T-cell (primary cell): ENCODE data around the gene HCAR1. TPM values are rescaled to one million over a fixed set of nuclear protein-coding genes. Genes with fewer than 3 reads are reported as not detected.
"Not testable (repeated sequence)": the region's sequence is repeated elsewhere in the genome, so short reads cannot be mapped to it uniquely, and the experiment has no call there.

ENCODE experiments used
- ATAC-seq, 4 experiments: fragments of 200-7000 bp in 3 of 4; fragments of 150-1000 bp in 1 of 4; cut with Tn5 transposase; replicated peaks in 1 of 4; 1 replicate in 3 of 4; 2 replicates in 1 of 4; pipeline ENCODE4 v1.10.0; 2021; ENCODE audit warnings: moderate library complexity in 3 of 4, mild to moderate bottlenecking in 2 of 4, moderate number of reproducible peaks in 1 of 4
- CTCF ChIA-PET, 2 donors: fragments of 300-600 bp; sonication (Branson Sonifier 250); formaldehyde crosslinking; loops; one replicate each; lab custom pipeline; 2022; ENCODE audit warnings: antibody characterized with exemption in 2 of 2; lab: Charles Lee
- POLR2A ChIA-PET, 2 donors: fragments of 300-600 bp; sonication (Branson Sonifier 250); formaldehyde crosslinking; loops; one replicate each; lab custom pipeline; 2022; ENCODE audit warnings: antibody characterized with exemption in 2 of 2; lab: Charles Lee
- DNase-seq, 35 experiments: peaks; one replicate each; pipeline versions ENCODE4 v3.0.0 to v3.0.0-alpha.2; 2013 to 2023
- H3K27ac ChIP-seq: one replicate; pipeline ENCODE4 v1.5.1; 2013; ENCODE audit warnings: low read length
- H3K27me3 ChIP-seq, 2 experiments: replicated peaks in 1 of 2; 1 replicate in 1 of 2; 2 replicates in 1 of 2; pipeline versions ENCODE4 v1.6.1 to v1.7.0; 2013; ENCODE audit warnings: low read length in 1 of 2, mixed read lengths in 1 of 2; ENCODE audit not compliant: control insufficient read depth in 2 of 2, insufficient read depth in 2 of 2; ENCODE audit errors: extremely low read depth in 1 of 2
- H3K36me3 ChIP-seq, 2 donors: 1 replicate in 1 of 2; 2 replicates in 1 of 2; pipeline versions ENCODE4 v1.6.1 to v1.7.0; 2013; ENCODE audit warnings: low read length in 1 of 2; ENCODE audit not compliant: control insufficient read depth in 2 of 2, insufficient read depth in 1 of 2; ENCODE audit errors: extremely low read depth in 1 of 2
- H3K4me1 ChIP-seq, 2 experiments: 1 replicate in 1 of 2; 2 replicates in 1 of 2; pipeline versions ENCODE4 v1.6.1 to v1.7.0; 2013; ENCODE audit warnings: low read length in 2 of 2, mixed read lengths in 1 of 2; ENCODE audit not compliant: insufficient read depth in 2 of 2, control insufficient read depth in 1 of 2; ENCODE audit errors: extremely low read depth in 1 of 2
- H3K4me3 ChIP-seq, 2 donors: 1 replicate in 1 of 2; 2 replicates in 1 of 2; pipeline versions ENCODE4 v1.5.1 to v1.7.0; 2013; ENCODE audit warnings: mild to moderate bottlenecking in 2 of 2, low read length in 1 of 2, moderate library complexity in 1 of 2; ENCODE audit not compliant: control insufficient read depth in 1 of 2; ENCODE audit errors: extremely low read depth in 1 of 2
- H3K9me3 ChIP-seq: 2 replicates; pipeline ENCODE4 v1.7.0; 2013
- H3K27ac Mint-ChIP-seq, 2 donors: one replicate each; pipeline ENCODE4 v1.8.0; 2020 to 2021; ENCODE audit warnings: mild to moderate bottlenecking in 2 of 2, mixed read lengths in 2 of 2
- H3K27me3 Mint-ChIP-seq, 2 donors: one replicate each; pipeline ENCODE4 v1.8.0; 2021 to 2022; ENCODE audit warnings: mixed read lengths in 2 of 2
- H3K36me3 Mint-ChIP-seq: one replicate; pipeline ENCODE4 v1.8.0; 2021; ENCODE audit warnings: mixed read lengths
- H3K4me1 Mint-ChIP-seq, 3 donors: one replicate each; pipeline ENCODE4 v1.8.0; 2020 to 2022; ENCODE audit warnings: mixed read lengths in 3 of 3, mild to moderate bottlenecking in 1 of 3
- H3K4me3 Mint-ChIP-seq, 3 donors: one replicate each; pipeline ENCODE4 v1.8.0; 2020 to 2022; ENCODE audit warnings: mild to moderate bottlenecking in 3 of 3, mixed read lengths in 3 of 3, moderate library complexity in 3 of 3
- H3K9me3 Mint-ChIP-seq, 3 donors: one replicate each; pipeline ENCODE4 v1.8.0; 2020 to 2022; ENCODE audit warnings: mixed read lengths in 3 of 3
- WGBS: methylation state at CpG from one replicate; pipeline ENCODE4 v1.1.5; 2013; ENCODE audit warnings: missing lambda C conversion rate; ENCODE audit not compliant: insufficient coverage; 5-methylcytosine and 5-hydroxymethylcytosine counted together
- total RNA-seq, 35 experiments: library from RNA in 6 of 35; stranded (reverse) in 6 of 35; fragments of 120-200 nt in 1 of 35; gene quantifications; one replicate each; pipeline versions ENCODE4 v1.2.1 to v1.2.4 and lab custom pipeline; 2013 to 2026

Gene HCAR1
- total RNA-seq, 5 donors from 2014 or later (not counting 1 experiment from before 2014, with no cell fraction given), result 0.06 to 0.19 TPM; not detected in 3

DNA sequence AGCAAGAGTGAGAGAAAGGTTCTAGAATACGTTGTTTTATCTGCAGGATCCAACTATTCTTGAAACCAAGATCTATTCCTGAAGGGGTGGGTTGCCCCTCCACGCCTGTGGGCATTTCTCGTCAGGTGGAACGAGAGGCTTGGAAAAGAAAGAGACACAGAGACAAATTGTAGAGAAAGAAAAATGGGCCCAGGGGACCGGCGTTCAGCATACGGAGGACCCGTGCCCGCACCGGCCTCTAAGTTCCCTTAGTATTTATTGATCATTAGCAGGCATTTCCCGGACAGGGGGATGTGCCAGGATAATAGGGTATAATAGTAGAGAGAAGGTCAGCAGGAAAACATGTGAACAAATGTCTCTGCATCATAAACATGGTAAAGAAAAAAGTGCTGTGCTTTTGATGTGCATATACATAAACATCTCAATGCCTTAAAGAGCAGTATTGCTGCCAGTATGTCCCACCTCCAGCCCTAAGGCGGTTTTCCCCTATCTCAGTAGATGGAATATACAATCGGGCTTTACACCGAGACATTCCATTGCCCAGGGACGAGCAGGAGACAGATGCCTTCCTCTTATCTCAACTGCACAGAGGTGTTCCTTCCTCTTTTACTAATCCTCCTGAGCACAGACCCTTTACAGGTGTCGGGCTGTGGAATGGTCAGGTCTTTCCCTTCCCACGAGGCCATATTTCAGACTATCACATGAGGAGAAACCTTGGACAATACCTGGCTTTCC, 20.3 kb upstream of the HCAR1 start:
- H3K9me3 ChIP-seq, DNase-seq, H3K27ac ChIP-seq, H3K9me3 Mint-ChIP-seq, H3K4me3 ChIP-seq, CTCF ChIA-PET, ATAC-seq, H3K27me3 Mint-ChIP-seq, POLR2A ChIA-PET, H3K27me3 ChIP-seq: not testable (repeated sequence)
- H3K36me3 ChIP-seq, result peaks cover 0 to 21% of the 10 kb centered on the region in 2 donors
- Mint-ChIP-seq H3K4me3 (peak overlapping the region; percentile 90 to 94 (median 92)), H3K4me1 (peaks cover 35 to 39% (median 35%) of the 10 kb centered on the region in 3 donors), H3K36me3 (peaks cover 19% of the 10 kb centered on the region), H3K27ac (peak overlapping the region; percentile 76 to 99)
- peaks cover 15 to 16% of the 10 kb centered on the region in 2 experiments for H3K4me1 ChIP-seq
- 88% methylated on average over 10 of the region's 17 CpGs for WGBS

DNA sequence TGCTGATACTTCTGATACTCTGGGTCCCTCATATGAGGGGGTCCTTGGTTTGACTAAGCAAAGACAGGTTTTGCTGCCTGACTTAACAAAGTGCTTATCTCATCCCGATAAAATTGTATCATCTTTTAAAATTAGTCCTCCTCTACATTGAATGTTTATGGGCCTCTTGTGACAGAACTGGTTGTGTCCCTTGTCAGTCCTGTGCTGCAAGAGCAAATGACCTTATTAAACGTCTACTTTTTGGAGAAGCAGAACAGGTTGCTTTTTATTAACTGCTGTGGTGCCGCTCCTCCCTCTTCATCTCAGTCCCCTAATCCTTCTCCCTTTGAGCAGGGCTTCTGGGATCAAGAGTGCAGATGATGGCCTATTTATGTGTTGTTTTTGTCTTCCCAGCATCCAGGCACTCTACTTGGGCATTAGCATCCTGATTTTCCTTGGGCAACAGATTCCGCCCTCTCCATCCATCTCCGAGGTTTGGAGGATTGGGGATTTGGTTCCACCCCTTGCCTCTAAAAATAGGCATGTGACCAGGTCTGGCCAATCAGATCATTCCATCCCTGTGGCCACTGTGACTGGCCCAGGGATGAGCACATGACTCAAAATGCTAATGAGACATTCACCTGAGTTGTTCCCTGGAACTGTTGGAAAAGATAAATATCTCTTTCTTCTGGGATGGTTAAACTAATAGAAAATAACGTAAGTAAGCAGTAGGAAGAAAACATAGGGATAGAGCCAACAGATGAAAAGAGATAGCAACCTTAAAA, 19.1 kb upstream of the HCAR1 start:
- Mint-ChIP-seq H3K4me1 (peaks cover 25 to 32% (median 27%) of the 10 kb centered on the region in 3 donors), H3K27ac (no peak overlapping the region), H3K36me3 (peaks cover 10% of the 10 kb centered on the region), H3K4me3 (no peak overlapping the region), H3K9me3 (no peaks in the 10 kb centered on the region), H3K27me3 (no peaks in the 10 kb centered on the region)
- ChIA-PET POLR2A (no interaction called here), CTCF (no interaction called here)
- Histone ChIP-seq H3K27me3 (peaks cover 0 to 3% of the 10 kb centered on the region in 2 experiments), H3K4me1 (peaks cover 15 to 16% of the 10 kb centered on the region in 2 experiments), H3K9me3 (no peaks in the 10 kb centered on the region), H3K4me3 (no peak overlapping the region), H3K27ac (no peak overlapping the region), H3K36me3 (peaks cover 0 to 10% of the 10 kb centered on the region in 2 donors)
- ATAC-seq (no peak), DNase-seq (no peak)
- no CpG with 5 or more reads among the region's 6 CpGs for WGBS

DNA sequence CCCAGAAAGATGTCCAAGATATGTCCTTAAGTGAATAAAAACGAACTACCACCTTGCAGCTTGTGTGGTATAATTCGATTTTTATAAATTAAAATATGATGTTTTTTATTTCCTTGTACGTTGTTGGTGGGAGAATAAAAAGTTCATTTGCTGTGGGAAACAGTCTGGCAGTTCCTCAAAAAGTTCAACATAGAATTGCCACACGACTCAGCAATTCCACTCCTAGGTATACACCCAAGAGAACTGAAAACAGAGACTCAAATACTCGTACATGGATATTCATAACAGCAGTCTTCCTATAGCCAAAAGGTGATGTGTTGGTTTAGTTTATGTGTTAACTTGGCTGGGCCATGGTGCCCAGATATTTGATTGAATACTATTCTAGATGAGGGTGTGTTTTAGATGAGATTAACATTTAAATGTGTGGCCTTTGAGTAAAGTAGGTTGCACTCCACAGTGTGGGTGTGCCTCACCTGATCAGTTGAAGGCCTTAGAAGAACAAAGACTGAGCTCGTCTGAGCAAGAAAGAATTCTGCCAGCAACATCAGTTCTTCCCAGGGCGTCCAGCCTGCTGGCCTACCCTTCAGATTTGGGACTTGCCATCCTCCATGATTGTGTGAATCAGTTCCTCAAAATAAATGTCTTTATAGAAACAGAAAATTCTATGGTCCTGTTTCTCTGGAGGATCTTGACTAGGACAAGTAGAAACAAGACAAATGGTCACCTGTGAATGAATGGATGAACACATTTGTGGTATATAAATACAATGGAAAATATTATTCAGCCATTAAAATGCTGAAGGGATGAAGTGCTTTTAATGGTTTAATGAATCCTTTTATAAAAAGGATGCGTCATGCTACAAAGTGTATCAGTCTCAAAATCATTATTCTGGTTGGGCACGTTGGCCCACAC, 16.8 kb upstream of the HCAR1 start:
- Mint-ChIP-seq H3K4me1 (peaks cover 8 to 11% (median 10%) of the 10 kb centered on the region in 3 donors), H3K9me3 (no peaks in the 10 kb centered on the region), H3K27ac (no peak overlapping the region), H3K36me3 (no peaks in the 10 kb centered on the region), H3K27me3 (no peaks in the 10 kb centered on the region), H3K4me3 (no peak overlapping the region)
- no peak overlapping the region for H3K27ac ChIP-seq
- H3K4me3 ChIP-seq, result no peak overlapping the region
- ATAC-seq (no peak), DNase-seq (no peak)
- no peaks in the 10 kb centered on the region for H3K36me3 ChIP-seq
- ChIA-PET POLR2A (no interaction called here), CTCF (no interaction called here)
- WGBS, result 76% methylated on average over 2 of the region's 9 CpGs
- H3K4me1 ChIP-seq, result peaks cover 4 to 7% of the 10 kb centered on the region in 2 experiments
- H3K9me3 ChIP-seq, result no peaks in the 10 kb centered on the region
- H3K27me3 ChIP-seq, result peaks cover 0 to 3% of the 10 kb centered on the region in 2 experiments

DNA sequence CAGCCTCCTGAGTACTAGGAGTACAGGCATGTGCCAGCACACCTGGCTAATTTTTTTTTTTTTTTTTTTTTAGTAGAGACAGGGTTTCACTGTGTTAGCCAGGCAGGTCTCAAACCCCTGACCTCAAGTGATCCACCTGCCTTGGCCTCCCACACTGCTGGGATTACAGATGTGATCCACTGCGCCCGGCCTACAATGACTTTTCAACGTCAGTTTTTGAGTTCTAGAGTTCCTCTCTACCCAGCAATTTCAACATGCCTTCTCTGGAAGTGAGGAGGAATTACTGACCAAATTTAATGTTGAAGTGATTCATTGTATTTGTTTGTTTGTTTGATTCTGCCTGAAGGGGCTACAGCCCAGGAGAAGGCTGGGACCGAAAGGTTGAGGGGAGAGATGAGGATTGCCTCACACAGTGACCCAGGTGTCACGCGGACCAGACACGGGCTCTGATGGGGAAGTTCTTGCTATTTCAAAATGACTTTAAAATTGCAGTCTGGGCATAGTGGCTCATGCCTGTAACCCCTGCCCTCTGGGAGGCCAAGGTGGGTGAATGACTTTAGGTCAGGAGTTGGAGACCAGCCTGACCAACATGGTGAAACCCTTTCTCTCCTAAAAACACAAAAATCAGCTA, 13.4 kb upstream of the HCAR1 start:
- H3K9me3 Mint-ChIP-seq, result no peaks in the 10 kb centered on the region
- H3K4me1 Mint-ChIP-seq, result no peaks in the 10 kb centered on the region
- Histone ChIP-seq H3K4me1 (no peaks in the 10 kb centered on the region), H3K9me3 (no peaks in the 10 kb centered on the region), H3K27ac (no peak overlapping the region), H3K4me3 (no peak overlapping the region), H3K27me3 (peaks cover 0 to 3% of the 10 kb centered on the region in 2 experiments), H3K36me3 (no peaks in the 10 kb centered on the region)
- POLR2A ChIA-PET, result no interaction called here
- ATAC-seq, result no peak
- H3K36me3 Mint-ChIP-seq, result no peaks in the 10 kb centered on the region
- H3K27me3 Mint-ChIP-seq, result no peaks in the 10 kb centered on the region
- no peak overlapping the region for H3K27ac Mint-ChIP-seq
- WGBS, result 85% methylated on average over 4 of the region's 7 CpGs
- no peak overlapping the region for H3K4me3 Mint-ChIP-seq
- CTCF ChIA-PET, result interaction anchor here in 1 of 2 donors (0.6 kb wide), 1 partner anchor 243 kb away, joined by 4 read pairs; no protein-coding TSS in a partner anchor
- DNase-seq, result peak in 1 of 35 experiments; percentile 7

DNA sequence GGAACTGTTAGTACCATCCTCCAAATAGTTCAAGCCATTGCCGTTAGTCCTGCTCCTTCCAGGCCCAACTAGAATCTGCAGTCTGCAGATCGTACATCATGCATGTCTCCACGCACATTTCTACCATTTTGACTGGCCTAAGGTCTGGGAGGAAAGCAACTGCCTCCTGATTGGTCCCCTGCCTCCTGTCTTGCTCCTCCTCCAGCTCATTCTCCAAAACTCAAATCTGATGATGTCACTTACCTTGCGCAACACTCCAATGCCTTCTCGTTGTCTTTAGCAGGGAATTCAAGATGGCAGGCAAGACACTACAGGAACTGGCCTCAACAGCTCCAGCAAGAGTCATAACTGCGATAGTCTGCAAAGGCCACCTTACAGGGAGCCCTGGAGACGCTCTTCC, 9.7 kb upstream of the HCAR1 start:
- CTCF ChIA-PET, result no interaction called here
- Mint-ChIP-seq H3K27ac (no peak overlapping the region), H3K4me1 (peaks cover 0 to 2% (median 0%) of the 10 kb centered on the region in 3 donors), H3K36me3 (no peaks in the 10 kb centered on the region), H3K4me3 (no peak overlapping the region), H3K9me3 (no peaks in the 10 kb centered on the region), H3K27me3 (no peaks in the 10 kb centered on the region)
- DNase-seq (no peak), ATAC-seq (no peak)
- no peak overlapping the region for H3K27ac ChIP-seq
- POLR2A ChIA-PET, result interaction anchor here in 1 of 2 donors (0.6 kb wide), 1 partner anchor 461 kb away, joined by 3 read pairs; no protein-coding TSS in a partner anchor
- no peaks in the 10 kb centered on the region for H3K9me3 ChIP-seq
- H3K27me3 ChIP-seq, result peaks cover 0 to 1% of the 10 kb centered on the region in 2 experiments
- 97% methylated on average over 6 of the region's 7 CpGs for WGBS
- no peaks in the 10 kb centered on the region for H3K4me1 ChIP-seq
- H3K36me3 ChIP-seq, result no peaks in the 10 kb centered on the region
- H3K4me3 ChIP-seq, result no peak overlapping the region
